ENCODE measurements around the gene OSBPL10.
A peak's percentile ranks its signal among the peaks of the same experiment; 100 is the strongest.

The OSBPL10 gene, protein sequence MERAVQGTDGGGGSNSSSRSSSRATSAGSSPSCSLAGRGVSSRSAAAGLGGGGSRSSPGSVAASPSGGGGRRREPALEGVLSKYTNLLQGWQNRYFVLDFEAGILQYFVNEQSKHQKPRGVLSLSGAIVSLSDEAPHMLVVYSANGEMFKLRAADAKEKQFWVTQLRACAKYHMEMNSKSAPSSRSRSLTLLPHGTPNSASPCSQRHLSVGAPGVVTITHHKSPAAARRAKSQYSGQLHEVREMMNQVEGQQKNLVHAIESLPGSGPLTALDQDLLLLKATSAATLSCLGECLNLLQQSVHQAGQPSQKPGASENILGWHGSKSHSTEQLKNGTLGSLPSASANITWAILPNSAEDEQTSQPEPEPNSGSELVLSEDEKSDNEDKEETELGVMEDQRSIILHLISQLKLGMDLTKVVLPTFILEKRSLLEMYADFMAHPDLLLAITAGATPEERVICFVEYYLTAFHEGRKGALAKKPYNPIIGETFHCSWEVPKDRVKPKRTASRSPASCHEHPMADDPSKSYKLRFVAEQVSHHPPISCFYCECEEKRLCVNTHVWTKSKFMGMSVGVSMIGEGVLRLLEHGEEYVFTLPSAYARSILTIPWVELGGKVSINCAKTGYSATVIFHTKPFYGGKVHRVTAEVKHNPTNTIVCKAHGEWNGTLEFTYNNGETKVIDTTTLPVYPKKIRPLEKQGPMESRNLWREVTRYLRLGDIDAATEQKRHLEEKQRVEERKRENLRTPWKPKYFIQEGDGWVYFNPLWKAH

DNA sequence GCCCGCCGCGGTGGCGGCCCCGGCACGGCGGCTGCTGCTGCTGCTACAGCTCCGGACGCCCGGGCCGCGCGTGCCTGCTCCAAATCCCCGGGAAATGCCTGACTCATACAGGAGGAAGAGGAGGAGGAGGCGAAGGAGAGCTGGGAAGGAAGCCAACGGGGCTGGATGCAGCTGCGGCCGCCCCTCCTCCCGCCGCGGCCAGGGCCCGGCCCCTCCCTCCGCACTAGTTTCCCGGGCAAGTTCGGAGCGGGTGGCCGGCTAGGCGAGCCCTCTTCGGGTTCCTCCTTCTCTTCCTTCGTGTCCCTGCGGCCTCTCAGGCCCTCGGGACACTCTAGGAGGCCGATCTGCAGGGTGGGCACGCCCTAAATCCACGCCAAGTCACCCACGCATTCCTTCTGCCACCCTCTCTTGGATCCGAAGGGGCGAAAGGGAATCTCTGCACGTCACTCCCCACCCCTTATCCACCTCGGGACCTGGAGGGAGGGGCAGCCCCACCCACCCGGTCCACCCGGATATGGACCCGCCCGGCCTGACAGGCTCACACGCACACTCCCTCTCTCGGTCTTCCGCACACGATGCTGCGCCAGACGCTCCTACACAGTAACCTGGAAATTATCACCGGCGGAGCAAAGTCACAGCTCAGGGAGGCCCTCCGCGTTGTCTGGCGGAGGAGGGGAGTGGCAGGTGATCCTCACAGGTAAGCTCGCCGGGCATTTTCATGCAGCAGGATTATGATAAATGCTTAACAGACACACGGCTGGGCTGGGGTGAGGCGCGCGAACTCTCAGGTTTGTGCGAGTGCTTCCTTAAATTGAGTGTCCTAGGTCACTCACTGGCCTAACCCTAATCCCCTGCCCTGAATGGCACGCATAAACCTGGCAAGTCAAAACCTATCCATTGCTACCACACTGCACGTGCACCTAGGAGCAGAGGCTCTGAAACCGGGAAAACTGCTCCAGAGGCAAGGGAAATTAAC lies at the start of gene OSBPL10, which contains the start of gene ZNF860:
OSBPL10 (minus strand) TSS at position 57 of the 976 bp plus-strand sequence. CDS start 83 bp downstream, outside the sequence.
ZNF860 (plus strand) TSS at position 545 of the 976 bp plus-strand sequence. CDS start 7,330 bp downstream, outside the sequence.
- peak; percentile 89 for DNase-seq (ENCODE audit: extremely low read depth, low read depth)
- TF ChIP-seq, protein P1, sequence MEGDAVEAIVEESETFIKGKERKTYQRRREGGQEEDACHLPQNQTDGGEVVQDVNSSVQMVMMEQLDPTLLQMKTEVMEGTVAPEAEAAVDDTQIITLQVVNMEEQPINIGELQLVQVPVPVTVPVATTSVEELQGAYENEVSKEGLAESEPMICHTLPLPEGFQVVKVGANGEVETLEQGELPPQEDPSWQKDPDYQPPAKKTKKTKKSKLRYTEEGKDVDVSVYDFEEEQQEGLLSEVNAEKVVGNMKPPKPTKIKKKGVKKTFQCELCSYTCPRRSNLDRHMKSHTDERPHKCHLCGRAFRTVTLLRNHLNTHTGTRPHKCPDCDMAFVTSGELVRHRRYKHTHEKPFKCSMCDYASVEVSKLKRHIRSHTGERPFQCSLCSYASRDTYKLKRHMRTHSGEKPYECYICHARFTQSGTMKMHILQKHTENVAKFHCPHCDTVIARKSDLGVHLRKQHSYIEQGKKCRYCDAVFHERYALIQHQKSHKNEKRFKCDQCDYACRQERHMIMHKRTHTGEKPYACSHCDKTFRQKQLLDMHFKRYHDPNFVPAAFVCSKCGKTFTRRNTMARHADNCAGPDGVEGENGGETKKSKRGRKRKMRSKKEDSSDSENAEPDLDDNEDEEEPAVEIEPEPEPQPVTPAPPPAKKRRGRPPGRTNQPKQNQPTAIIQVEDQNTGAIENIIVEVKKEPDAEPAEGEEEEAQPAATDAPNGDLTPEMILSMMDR (IDR thresholded peaks at IDR 0.05; ENCODE audit: low read depth, low read length, missing control alignments): no peak
- H3K4me3 ChIP-seq (replicated peaks; ENCODE audit: low read depth, low read length): peak within 1 kb of the TSS; percentile 89

DNA sequence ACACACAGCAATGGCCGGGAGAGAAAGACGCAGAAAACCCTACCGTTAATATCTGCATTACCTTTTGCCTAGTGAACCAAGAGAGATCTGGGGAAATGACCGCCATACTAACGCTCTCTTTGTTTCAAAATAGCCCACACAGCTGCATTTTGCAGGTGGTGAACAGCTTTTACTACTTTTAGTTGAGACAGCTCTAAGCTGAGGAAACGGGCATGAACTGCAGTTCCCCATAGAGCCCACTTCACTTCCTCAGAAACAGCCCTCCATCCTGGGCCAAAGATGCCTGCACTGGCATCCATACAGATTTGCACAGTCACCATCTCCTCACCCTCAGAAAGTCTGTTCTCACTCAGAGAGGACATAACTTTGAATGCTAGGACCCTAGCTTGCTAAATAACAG lies 45.5 kb upstream of the OSBPL10 start:
- no peak overlapping the region for H3K4me3 ChIP-seq (replicated peaks; ENCODE audit: low read depth, low read length)
- DNase-seq (ENCODE audit: extremely low read depth, low read depth): no peak
- TF ChIP-seq, protein P1 (IDR thresholded peaks at IDR 0.05; ENCODE audit: low read depth, low read length, missing control alignments): no peak

DNA sequence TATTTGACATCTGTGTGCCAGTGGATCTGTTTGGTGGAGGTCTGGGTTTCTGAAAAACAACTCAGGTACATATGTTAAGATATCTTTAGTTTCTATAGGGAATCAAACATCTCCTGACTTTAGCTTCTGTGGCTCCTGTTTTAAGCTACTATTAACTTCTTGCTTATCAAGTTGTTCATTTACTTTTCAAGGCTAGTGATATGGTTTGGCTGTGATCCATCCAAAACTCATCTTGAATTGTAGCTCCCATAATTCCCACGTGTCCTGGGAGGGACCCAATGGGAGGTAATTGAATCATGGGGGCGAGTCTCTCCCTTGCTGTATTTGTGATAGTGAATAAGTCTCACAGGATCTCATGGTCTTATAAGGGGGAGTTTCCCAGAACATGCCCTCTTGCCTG lies 41.9 kb upstream of the OSBPL10 start:
- DNase-seq (ENCODE audit: extremely low read depth, low read depth): no peak
- TF ChIP-seq, protein P1 (IDR thresholded peaks at IDR 0.05; ENCODE audit: low read depth, low read length, missing control alignments): no peak
- no peak overlapping the region for H3K4me3 ChIP-seq (replicated peaks; ENCODE audit: low read depth, low read length)

DNA sequence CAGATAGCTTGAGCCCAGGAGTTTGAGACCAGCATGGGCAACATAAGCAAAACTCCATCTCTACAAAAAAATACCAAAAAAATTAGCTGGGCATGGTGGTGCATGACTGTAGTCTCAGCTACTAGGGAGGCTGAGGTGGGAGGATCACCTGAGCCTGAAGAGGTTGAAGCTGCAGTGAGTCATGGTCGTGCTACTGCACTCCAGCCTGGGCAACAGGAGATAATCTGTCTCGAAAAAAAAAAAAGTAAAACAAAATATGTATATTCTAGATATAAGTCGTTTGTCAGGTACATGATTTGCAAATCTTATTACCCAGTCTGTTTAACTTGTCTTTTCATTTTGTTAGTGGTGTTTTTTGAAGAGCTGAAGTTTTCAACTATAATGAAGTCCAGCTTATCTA lies 40.7 kb upstream of the OSBPL10 start:
- TF ChIP-seq, protein P1 (IDR thresholded peaks at IDR 0.05; ENCODE audit: low read depth, low read length, missing control alignments): no peak
- H3K4me3 ChIP-seq (replicated peaks; ENCODE audit: low read depth, low read length): no peak overlapping the region
- DNase-seq (ENCODE audit: extremely low read depth, low read depth): no peak

DNA sequence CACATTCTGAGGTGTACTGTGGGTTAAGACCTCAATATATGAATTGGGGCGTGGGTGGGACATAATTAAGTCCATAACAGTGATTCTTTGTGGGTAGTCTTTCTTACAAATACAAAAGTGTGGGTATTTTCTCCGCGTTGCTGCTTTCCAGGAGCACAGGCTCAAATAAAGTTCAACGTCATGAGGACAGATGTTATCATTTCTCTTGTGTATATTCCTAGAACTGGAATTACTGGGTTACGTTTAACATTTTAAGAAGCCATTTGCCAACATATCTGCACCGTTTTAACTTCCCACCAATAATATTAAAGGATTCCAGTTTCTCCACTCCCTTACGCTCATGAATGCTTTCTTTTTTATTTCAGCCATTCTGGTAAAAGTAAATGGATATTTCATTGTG lies 40.1 kb upstream of the OSBPL10 start:
- no peak for DNase-seq (ENCODE audit: extremely low read depth, low read depth)
- TF ChIP-seq, protein P1 (IDR thresholded peaks at IDR 0.05; ENCODE audit: low read depth, low read length, missing control alignments): no peak
- no peak overlapping the region for H3K4me3 ChIP-seq (replicated peaks; ENCODE audit: low read depth, low read length)

All from HFF-Myc (cell line).